BE2C (cell line): ENCODE measurements around the gene NQO2.
A peak's percentile ranks its signal among the peaks of the same experiment; 100 is the strongest.

Source experiments
- DNase-seq: peaks from one replicate; pipeline ENCODE4 v3.0.0-alpha.2; 2020
- H3K27me3 ChIP-seq: fragments of 250-450 bp; sonication (Bioruptor Pico); 2 replicates; pipeline ENCODE4 v1.5.1; 2020; ENCODE audit warnings: mild to moderate bottlenecking
- H3K36me3 ChIP-seq: fragments of 250-450 bp; sonication (Bioruptor Pico); 2 replicates; pipeline ENCODE4 v1.5.1; 2020; ENCODE audit warnings: mild to moderate bottlenecking
- H3K4me1 ChIP-seq: fragments of 250-450 bp; sonication (Bioruptor Pico); 2 replicates; pipeline ENCODE4 v1.5.1; 2020
- H3K4me3 ChIP-seq: 2 replicates; pipeline ENCODE4 v1.5.1; 2011; ENCODE audit warnings: low read depth, low read length
- H3K9me3 ChIP-seq: fragments of 250-450 bp; sonication (Bioruptor Pico); 2 replicates; pipeline ENCODE4 v1.5.1; 2020
- CTCF ChIP-seq: IDR thresholded peaks from 2 replicates; pipeline ENCODE4 v1.5.1; 2012; ENCODE audit warnings: mild to moderate bottlenecking, low read depth, low read length

NQO2 gene

GRCh38 chr6:2966347-2966746 is 33.3 kb upstream of the NQO2 start:
- H3K4me1 ChIP-seq: peaks cover 3% of the 10 kb centered on the region; the same call in 1 of the 2 replicates
- H3K4me3 ChIP-seq: no peak overlapping the region
- TF ChIP-seq CTCF: no peak
- H3K27me3 ChIP-seq: no peaks in the 10 kb centered on the region
- no peak for DNase-seq
- H3K9me3 ChIP-seq: no peaks in the 10 kb centered on the region; the same call in 1 of the 2 replicates
- no peaks in the 10 kb centered on the region for H3K36me3 ChIP-seq

GRCh38 chr6:2967936-2968335 is 31.8 kb upstream of the NQO2 start:
- no peak for DNase-seq
- H3K27me3 ChIP-seq: no peaks in the 10 kb centered on the region
- H3K36me3 ChIP-seq: no peaks in the 10 kb centered on the region
- TF ChIP-seq CTCF: no peak
- no peak overlapping the region for H3K4me3 ChIP-seq
- H3K4me1 ChIP-seq: peaks cover 3% of the 10 kb centered on the region; the same call in 1 of the 2 replicates
- no peaks in the 10 kb centered on the region; the same call in 1 of the 2 replicates for H3K9me3 ChIP-seq

GRCh38 chr6:2968600-2969135 is 31.0 kb upstream of the NQO2 start:
- no peak for TF ChIP-seq CTCF
- H3K4me1 ChIP-seq: peaks cover 3% of the 10 kb centered on the region; the same call in 1 of the 2 replicates
- no peaks in the 10 kb centered on the region; the same call in 1 of the 2 replicates for H3K9me3 ChIP-seq
- H3K36me3 ChIP-seq: no peaks in the 10 kb centered on the region
- DNase-seq: no peak
- H3K27me3 ChIP-seq: no peaks in the 10 kb centered on the region
- H3K4me3 ChIP-seq: no peak overlapping the region

GRCh38 chr6:2969549-2969948 is 30.1 kb upstream of the NQO2 start:
- H3K4me3 ChIP-seq: no peak overlapping the region

GRCh38 chr6:2970034-2970685 is 29.5 kb upstream of the NQO2 start:
- no peaks in the 10 kb centered on the region for H3K27me3 ChIP-seq
- H3K36me3 ChIP-seq: no peaks in the 10 kb centered on the region
- no peak for DNase-seq
- TF ChIP-seq CTCF: no peak
- no peaks in the 10 kb centered on the region; the same call in 1 of the 2 replicates for H3K9me3 ChIP-seq
- H3K4me3 ChIP-seq: peak overlapping the region; percentile 78
- peaks cover 3% of the 10 kb centered on the region; the same call in 1 of the 2 replicates for H3K4me1 ChIP-seq

More at GRCh38 chr6:2969549-2969948, 30.1 kb upstream of the NQO2 start:
- no peak for DNase-seq
- H3K27me3 ChIP-seq: no peaks in the 10 kb centered on the region
- peaks cover 3% of the 10 kb centered on the region; the same call in 1 of the 2 replicates for H3K4me1 ChIP-seq
- no peaks in the 10 kb centered on the region; the same call in 1 of the 2 replicates for H3K9me3 ChIP-seq
- H3K36me3 ChIP-seq: no peaks in the 10 kb centered on the region
- TF ChIP-seq CTCF: no peak
